Measurements from ENCODE around the gene KIF3B.

- no peak for TF ChIP-seq ZNF24 (IDR thresholded peaks at IDR 0.05)
- no peak for TF ChIP-seq SMC3 (IDR thresholded peaks at IDR 0.05; ENCODE audit: borderline replicate concordance, low read length)
- TF ChIP-seq CTCF (IDR thresholded peaks at IDR 0.05 in 2 of 3, conservative IDR thresholded peaks at IDR 0.05 in 1 of 3; ENCODE audit: control insufficient read depth in 2 of 3, extremely low read depth in 1 of 3, insufficient read depth in 1 of 3, low read depth in 3 of 3, low read length in 3 of 3), result no peak
- TF ChIP-seq HDAC6 (IDR thresholded peaks at IDR 0.05; ENCODE audit: unreplicated experiment), result no peak
- TF ChIP-seq ELK1 (IDR thresholded peaks at IDR 0.05; ENCODE audit: low read depth, low read length), result no peak
- TF ChIP-seq SUZ12 (IDR thresholded peaks at IDR 0.05; ENCODE audit: unreplicated experiment), result no peak
- TF ChIP-seq PBX3 (IDR thresholded peaks at IDR 0.05; ENCODE audit: insufficient replicate concordance, low read depth, low read length), result no peak
- no peak for TF ChIP-seq CEBPB (IDR thresholded peaks at IDR 0.05; ENCODE audit: borderline replicate concordance in 1 of 2, low read depth in 2 of 2, low read length in 2 of 2)
- TF ChIP-seq POLR2A (IDR thresholded peaks at IDR 0.05; ENCODE audit: low read depth, low read length), result no peak
- TF ChIP-seq CHD1 (IDR thresholded peaks at IDR 0.05; ENCODE audit: low read depth, low read length), result no peak
- no peak for TF ChIP-seq HCFC1 (IDR thresholded peaks at IDR 0.05; ENCODE audit: low read length)
Observed at GRCh38 chr20:32344835-32345506, 67.5 kb downstream of the KIF3B start.
